GM19452 (cell line): ENCODE measurements around the gene NINL.

ENCODE experiments used
- ATAC-seq: cut with Tn5 transposase; IDR thresholded peaks from one replicate; pipeline ENCODE4 v1.9.1; 2021; ENCODE audit not compliant: unreplicated experiment

Gene NINL

GRCh38 chr20:25468126-25469075, 116.9 kb downstream of the NINL start:
- ATAC-seq, result no peak

GRCh38 chr20:25467441-25467840, 117.9 kb downstream of the NINL start:
- no peak for ATAC-seq

- ATAC-seq, result no peak
Measured at GRCh38 chr20:25466846-25467245, 118.5 kb downstream of the NINL start.

- ATAC-seq, result no peak
Measured at GRCh38 chr20:25465243-25466135, 119.8 kb downstream of the NINL start.

GRCh38 chr20:25464501-25465242, 120.7 kb downstream of the NINL start:
- ATAC-seq, result no peak

- no peak for ATAC-seq
Measured at GRCh38 chr20:25461786-25462545, 123.4 kb downstream of the NINL start.

GRCh38 chr20:25461281-25461650, 124.1 kb downstream of the NINL start:
- ATAC-seq, result no peak

- ATAC-seq, result no peak
Measured at GRCh38 chr20:25460566-25461280, 124.6 kb downstream of the NINL start.

GRCh38 chr20:25459916-25460535, 125.3 kb downstream of the NINL start:
- ATAC-seq, result no peak

- ATAC-seq, result no peak
Measured at GRCh38 chr20:25459111-25459830, 126.1 kb downstream of the NINL start.

- ATAC-seq, result no peak
Measured at GRCh38 chr20:25457886-25458680, 127.2 kb downstream of the NINL start.

GRCh38 chr20:25454153-25454900, 131.0 kb downstream of the NINL start:
- no peak for ATAC-seq

GRCh38 chr20:25453035-25453810, 132.1 kb downstream of the NINL start:
- no peak for ATAC-seq

- ATAC-seq, result no peak
Measured at GRCh38 chr20:25452333-25452732, 133.0 kb downstream of the NINL start.

GRCh38 chr20:25447671-25448070, 137.7 kb downstream of the NINL start:
- ATAC-seq, result no peak

GRCh38 chr20:25444556-25444955, 140.8 kb downstream of the NINL start:
- ATAC-seq, result no peak
